Activated CD8-positive, alpha-beta memory T cell treated with anti-CD3 and anti-CD28 coated beads, Interleukin-2, amount 50 U/mL, for 24 hours (primary cell): ENCODE results near the gene FIGLA.
"Not testable (repeated sequence)": the region's sequence is repeated elsewhere in the genome, so short reads cannot be mapped to it uniquely, and the experiment has no call there.

Source experiments
- DNase-seq: peaks from one replicate; pipeline ENCODE4 v3.0.0-alpha.2; 2020; ENCODE audit errors: extremely low read depth

Gene FIGLA

DNA sequence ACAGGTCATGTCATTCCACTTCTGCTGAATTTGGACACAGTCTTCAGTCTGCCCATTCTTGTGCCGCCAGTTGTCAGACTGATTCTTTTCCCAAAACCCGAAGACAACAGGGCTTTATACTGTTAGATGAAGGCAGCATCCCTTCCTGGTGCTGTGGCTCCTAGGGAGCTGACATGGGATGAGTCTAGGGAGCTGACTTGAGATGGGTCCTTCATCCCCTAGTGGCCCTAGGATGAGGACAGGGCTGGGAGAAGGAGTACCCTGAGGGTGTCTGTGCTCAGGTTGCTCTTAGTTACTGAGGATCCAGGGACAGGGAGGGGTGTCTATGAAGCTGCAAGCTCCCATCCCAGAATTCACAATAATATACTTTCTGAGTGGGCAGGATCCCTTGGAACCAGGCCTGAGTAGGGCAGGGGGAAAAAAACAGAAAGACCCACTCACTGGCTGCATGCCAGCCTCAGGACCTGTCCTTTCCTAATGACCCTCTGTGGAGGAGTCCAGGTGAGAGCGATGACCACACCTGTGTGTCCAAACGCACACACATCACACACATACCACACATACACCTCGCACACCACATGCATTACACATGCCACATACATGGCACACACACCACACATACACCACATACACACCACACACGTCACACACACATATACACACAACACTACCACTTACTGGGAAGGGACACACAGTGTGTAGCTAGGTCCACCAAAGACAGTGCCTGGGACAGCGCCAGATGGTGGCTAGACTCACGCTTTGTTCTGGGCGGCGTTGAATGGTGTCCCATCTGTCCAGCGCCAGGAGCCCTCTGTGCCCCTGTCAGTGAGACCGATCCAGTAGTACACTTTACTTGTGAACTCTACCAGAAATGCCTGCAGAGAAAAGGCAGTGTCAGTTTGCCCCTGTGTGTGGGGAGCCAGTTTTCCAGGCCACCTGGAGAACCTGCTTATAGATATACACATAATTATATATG lies 18.8 kb upstream of the FIGLA start:
- no peak for DNase-seq

DNA sequence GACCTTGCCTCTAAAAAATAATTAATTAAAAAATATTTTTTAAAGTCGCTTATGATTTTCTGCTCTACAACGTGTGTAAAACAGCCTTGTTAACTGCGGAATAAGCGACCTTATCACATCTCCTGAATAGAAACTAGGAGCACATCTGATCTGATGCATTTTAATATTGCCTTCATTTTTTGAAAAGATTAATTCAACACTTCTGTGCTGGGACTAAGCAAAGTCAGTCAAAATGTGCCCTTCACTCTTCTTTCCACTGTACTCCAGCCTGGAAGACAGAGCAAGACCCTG lies 17.3 kb upstream of the FIGLA start:
- no peak for DNase-seq

DNA sequence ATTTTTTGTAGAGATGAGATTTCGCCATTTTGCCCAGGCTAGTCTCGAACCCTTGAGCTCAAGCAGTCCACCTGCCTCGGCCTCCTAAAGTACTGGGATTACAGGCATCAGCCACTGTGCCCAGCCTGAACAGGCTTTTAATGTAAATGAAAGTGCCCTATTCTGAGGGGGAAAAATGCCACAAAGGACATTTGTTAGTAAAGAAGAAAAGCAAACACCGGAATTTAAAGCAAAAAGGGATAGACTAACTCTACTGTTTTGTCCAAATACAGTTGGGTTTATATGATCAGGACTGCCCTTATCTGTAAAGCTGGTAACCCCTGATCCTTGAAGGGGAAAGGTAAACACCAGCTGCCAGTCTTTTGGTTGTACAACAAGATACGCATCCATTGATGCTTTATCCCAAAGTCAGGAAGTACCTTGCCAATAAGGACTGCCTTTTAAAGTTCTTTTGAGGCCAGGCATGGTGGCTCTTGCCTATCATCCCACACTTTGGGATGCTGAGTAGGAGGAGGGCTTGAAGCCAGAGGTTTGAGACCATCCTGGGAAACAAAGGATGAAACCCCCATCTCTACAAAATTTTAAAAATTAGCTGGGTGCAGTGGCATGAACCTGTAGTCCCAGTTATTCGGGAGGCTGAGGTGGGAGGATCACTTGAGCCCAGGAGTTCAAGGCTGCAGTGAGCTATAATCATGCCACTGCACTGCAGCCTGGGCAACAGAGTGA lies 16.8 kb upstream of the FIGLA start:
- no peak for DNase-seq

DNA sequence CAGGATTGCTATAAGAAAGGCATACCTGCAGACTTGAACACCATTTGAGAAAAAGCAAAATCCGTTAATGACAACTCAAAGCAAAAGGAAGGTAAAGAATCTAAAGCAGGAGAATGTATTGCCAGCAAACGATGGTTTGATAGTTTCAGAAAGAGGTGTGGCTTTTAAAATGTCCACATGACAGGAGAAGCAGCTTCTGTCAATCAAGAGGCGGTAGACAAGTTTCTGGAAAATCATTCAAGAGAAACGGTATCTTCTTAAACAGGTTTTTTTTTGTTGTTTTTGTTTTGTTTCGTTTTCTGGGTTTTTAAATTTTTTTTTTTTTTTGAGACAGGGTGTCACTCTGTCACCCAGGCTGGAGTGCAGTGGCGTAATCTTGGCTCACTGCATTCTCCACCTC lies 16.2 kb upstream of the FIGLA start:
- DNase-seq: no peak

- no peak for DNase-seq
These were observed 15.6 kb upstream of the FIGLA start for GRCh38 chr2:70806013-70806412.

GRCh38 chr2:70801607-70802263 lies 11.3 kb upstream of the FIGLA start:
- no peak for DNase-seq

- no peak for DNase-seq
These were observed 9.3 kb upstream of the FIGLA start for GRCh38 chr2:70799706-70800105.

DNA sequence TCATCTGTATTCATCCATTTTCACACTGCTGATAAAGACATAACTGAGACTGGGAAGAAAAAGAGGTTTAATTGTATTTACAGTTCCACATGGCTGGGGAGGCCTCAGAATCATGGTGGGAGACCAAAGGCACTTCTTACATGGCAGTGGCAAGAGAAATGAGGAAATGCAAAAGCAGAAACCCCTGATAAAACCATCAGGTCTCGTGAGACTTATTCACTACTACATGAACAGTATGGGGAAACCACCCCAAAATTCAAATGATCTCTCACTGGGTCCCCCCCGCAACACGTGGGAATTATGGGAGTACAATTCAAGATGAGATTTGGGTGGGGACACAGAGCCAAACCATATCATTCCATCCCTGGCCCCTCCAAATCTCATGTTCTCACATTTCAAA lies 7.6 kb upstream of the FIGLA start:
- not testable (repeated sequence) for DNase-seq

- no peak for DNase-seq
These were observed 7.1 kb upstream of the FIGLA start for GRCh38 chr2:70797506-70797905.

DNA sequence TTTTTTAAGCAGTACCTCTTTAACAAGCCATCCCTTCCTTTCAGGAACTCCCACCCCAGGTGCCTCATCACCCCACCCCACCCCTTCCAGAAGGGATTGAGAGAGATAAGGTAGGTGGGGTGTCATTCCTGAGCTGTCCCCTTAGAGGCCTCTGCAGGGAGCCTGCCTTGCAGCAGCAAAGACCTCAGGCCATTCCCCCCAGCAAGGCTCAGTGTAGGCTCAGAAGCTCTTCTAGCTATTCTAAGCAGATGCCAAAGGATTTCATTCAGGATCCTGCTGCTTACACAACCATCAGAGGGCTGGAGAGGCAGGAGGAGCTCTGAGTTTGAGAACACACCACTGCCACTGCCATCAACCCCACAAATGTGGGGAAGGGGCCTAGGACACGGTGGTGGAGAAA lies 5.8 kb upstream of the FIGLA start:
- DNase-seq: no peak

- no peak for DNase-seq
These were observed 4.9 kb upstream of the FIGLA start for GRCh38 chr2:70795164-70795995.

DNA sequence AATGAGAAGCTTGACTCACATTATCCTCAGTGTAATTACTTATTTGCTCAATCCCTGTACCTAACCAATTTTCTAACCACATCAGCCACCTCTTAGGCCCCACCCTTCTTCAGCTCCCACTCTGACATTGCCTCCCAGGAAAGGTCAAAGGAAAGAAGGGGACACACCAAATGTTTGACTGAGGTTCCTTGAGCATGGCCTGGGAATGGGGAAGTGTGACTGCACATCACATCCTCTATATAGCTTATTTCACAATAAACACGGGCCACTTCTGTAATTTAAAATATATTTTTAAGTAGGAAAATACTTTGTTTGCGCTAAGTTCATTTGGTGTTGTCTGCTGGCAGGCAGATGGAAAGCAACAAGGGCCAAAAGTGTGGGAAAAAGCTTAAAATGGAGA lies 3.0 kb upstream of the FIGLA start:
- DNase-seq: no peak

DNA sequence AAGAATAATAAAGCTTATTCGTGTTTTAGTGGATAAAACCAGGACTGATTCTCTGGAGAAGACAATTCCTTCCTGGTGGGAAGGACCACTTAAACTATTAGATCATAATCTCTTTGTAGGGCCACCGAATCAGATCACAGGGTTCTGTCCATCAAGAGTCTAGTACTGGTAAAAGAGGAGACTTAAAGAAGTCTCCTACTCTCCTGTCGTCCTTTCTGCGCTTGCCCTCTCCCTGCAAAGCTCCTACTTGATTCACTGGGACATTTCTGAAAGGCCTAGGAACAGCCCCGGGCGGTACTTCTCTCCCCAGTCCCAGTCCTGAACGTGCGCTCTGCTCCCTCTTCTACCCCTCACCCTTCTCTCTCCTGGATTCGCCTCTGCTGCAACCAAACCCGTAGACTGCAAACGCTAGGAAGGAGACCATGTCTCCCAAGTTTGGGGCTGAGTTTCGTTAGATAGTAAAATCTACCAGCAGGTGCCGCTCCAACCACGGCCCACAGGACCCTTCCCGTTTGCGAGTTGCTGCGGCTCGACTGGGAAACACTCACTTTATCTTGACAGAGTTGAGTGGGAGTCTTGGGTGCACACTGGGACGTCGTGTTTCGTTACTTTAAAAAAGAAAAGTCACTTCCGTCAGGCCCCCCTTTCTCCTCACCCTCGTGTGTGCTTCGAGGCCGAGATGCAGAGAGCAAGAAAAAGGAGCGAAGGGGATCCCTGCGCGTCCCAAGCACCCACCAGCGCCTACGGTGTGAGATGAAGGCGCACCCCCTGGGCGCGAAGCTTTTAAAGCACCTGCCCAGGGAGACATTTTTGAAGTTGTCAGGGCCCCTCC lies 923 bp downstream of the FIGLA start:
- no peak for DNase-seq

DNA sequence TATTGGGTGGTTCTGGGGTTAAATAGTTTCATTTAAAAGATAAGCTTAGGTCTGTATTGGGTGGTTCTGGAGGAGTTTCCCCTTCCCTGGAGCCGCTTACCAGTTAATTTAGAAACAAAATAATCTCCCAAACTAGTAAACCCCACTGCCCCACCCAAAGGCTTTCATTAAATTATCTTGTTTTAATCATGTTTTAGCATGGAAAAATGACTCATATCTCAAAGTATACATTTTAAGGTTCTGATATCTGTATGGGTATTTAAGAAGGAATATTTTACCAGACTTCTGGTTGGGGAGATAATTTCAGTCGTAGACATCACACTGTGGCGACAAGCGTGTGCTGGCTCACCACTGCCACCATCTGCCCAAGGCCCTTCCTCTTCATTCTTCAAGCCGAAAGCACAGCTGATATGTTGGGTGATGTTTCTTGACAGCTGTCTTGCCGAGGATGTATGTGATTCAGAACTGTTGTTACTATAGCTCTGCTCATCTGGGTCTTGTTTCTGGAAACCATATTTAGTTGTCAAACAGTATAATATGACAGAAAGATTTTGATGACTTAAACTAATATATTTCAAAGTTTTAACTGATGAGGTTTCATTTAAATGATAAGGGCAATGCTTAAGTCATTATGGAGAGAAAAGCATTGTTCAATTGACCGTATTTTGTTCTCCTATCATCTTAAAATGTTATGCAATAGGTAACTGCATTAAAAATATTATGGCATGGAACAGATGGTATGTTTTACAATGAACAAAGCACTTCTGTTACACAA lies 5.1 kb downstream of the FIGLA start:
- DNase-seq: no peak

GRCh38 chr2:70784320-70784719 lies 6.1 kb downstream of the FIGLA start:
- no peak for DNase-seq

DNA sequence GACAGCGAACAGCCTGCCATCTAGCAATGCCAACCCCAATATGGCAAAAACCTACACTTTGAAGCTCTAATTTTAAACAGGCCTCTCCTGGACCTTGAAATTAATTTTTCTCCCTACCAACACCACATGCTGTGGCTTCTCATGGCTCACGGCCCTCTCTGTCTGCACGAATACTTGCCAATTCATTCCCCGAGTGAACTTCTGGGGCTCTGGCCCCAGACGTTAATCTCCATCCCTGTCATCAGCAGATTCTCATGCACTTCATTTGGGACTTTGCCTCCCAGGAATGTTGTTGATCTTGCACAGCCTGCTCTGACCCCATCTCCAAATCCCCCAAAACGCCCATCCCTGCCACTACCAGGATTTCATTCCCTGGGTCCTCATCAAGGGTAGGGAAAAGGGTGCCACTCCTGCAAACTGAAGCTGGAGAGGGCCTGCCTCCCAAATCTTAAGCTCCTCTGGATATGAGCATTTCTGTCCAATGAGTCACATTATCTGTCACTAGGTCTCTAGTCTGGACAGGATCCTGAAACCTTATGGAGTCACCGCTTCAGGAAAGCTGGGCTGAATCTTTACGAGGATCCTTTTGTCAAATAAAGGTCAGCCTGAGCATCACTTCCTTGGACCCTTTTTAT lies 10.4 kb downstream of the FIGLA start:
- DNase-seq: no peak

DNA sequence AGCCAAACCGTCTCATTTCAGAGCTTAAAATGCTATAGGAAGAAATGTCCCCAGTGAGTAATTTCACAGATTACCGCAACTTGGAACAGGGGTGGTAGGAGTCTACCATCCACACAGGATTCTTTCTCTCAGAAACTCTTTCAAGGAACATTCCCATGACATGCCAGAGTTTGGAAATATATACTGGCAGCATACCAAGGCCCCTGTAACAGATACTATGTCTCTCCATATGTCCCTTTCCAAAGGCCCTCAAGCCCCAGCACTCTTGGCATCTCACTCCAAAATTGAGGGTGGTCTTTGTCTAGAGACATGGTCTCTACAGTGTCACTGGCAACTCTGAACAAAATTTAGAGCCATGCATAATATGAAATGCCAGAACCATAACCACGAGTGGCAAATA lies 11.0 kb downstream of the FIGLA start:
- no peak for DNase-seq

- DNase-seq: no peak
These were observed 11.8 kb downstream of the FIGLA start for GRCh38 chr2:70778676-70779075.

- DNase-seq: no peak
These were observed 13.0 kb downstream of the FIGLA start for GRCh38 chr2:70777450-70777849.

- no peak for DNase-seq
These were observed 14.2 kb downstream of the FIGLA start for GRCh38 chr2:70776266-70776665.
